ENCODE results near the gene GBF1. TPM values are rescaled to one million over a fixed set of nuclear protein-coding genes. Genes with fewer than 3 reads are reported as not detected.

The GBF1 gene
- total RNA-seq, 1 donor: 38.0 TPM

GRCh38 chr10:102375867-102376266 is 130.5 kb downstream of the GBF1 start:
- Histone ChIP-seq H3K27me3 (ENCODE audit: insufficient read depth, low read length) (no peaks in the 10 kb centered on the region), H3K79me2 (ENCODE audit: insufficient read depth, low read length) (no peaks in the 10 kb centered on the region), H3K4me2 (ENCODE audit: insufficient read depth, low read length) (no peak overlapping the region), H3K9me3 (ENCODE audit: low read depth, low read length) (no peaks in the 10 kb centered on the region), H3K27ac (ENCODE audit: low read depth, low read length) (no peak overlapping the region), H3K4me1 (ENCODE audit: insufficient read depth, low read length) (no peaks in the 10 kb centered on the region), H2AFZ (ENCODE audit: low read length) (no peak overlapping the region), H4K20me1 (ENCODE audit: insufficient read depth, low read length) (peaks cover 10% of the 10 kb centered on the region), H3K36me3 (ENCODE audit: insufficient read depth, low read length) (peaks cover 80% of the 10 kb centered on the region), H3K4me3 (ENCODE audit: insufficient read depth, low read length) (no peak overlapping the region)
- no peak for DNase-seq (ENCODE audit: insufficient read length, low spot score, missing footprints)
- no peak for TF ChIP-seq CTCF (IDR thresholded peaks at IDR 0.05; ENCODE audit: extremely low read depth, low read depth, low read length)

GRCh38 chr10:102376901-102377300 is 131.6 kb downstream of the GBF1 start:
- Histone ChIP-seq H3K4me2 (ENCODE audit: insufficient read depth, low read length) (no peak overlapping the region), H3K4me1 (ENCODE audit: insufficient read depth, low read length) (no peaks in the 10 kb centered on the region), H4K20me1 (ENCODE audit: insufficient read depth, low read length) (peaks cover 11% of the 10 kb centered on the region), H3K27me3 (ENCODE audit: insufficient read depth, low read length) (no peaks in the 10 kb centered on the region), H3K79me2 (ENCODE audit: insufficient read depth, low read length) (no peaks in the 10 kb centered on the region), H2AFZ (ENCODE audit: low read length) (no peak overlapping the region), H3K27ac (ENCODE audit: low read depth, low read length) (no peak overlapping the region), H3K4me3 (ENCODE audit: insufficient read depth, low read length) (no peak overlapping the region), H3K9me3 (ENCODE audit: low read depth, low read length) (no peaks in the 10 kb centered on the region), H3K36me3 (ENCODE audit: insufficient read depth, low read length) (peaks cover 83% of the 10 kb centered on the region)
- no peak for DNase-seq (ENCODE audit: insufficient read length, low spot score, missing footprints)
- TF ChIP-seq CTCF (IDR thresholded peaks at IDR 0.05; ENCODE audit: extremely low read depth, low read depth, low read length): no peak

GRCh38 chr10:102379383-102379782 is 134.1 kb downstream of the GBF1 start:
- H3K4me3 ChIP-seq (ENCODE audit: insufficient read depth, low read length): no peak overlapping the region
- H3K79me2 ChIP-seq (ENCODE audit: insufficient read depth, low read length): no peaks in the 10 kb centered on the region
- H3K4me1 ChIP-seq (ENCODE audit: insufficient read depth, low read length): no peaks in the 10 kb centered on the region
- H3K4me2 ChIP-seq (ENCODE audit: insufficient read depth, low read length): no peak overlapping the region
- no peaks in the 10 kb centered on the region for H3K9me3 ChIP-seq (ENCODE audit: low read depth, low read length)
- DNase-seq (ENCODE audit: insufficient read length, low spot score, missing footprints): peak; percentile 37
- TF ChIP-seq CTCF (IDR thresholded peaks at IDR 0.05; ENCODE audit: extremely low read depth, low read depth, low read length): no peak
- no peaks in the 10 kb centered on the region for H3K27me3 ChIP-seq (ENCODE audit: insufficient read depth, low read length)
- H4K20me1 ChIP-seq (ENCODE audit: insufficient read depth, low read length): peaks cover 11% of the 10 kb centered on the region
- H2AFZ ChIP-seq (ENCODE audit: low read length): no peak overlapping the region
- peaks cover 83% of the 10 kb centered on the region for H3K36me3 ChIP-seq (ENCODE audit: insufficient read depth, low read length)
- no peak overlapping the region for H3K27ac ChIP-seq (ENCODE audit: low read depth, low read length)

- Histone ChIP-seq H3K9me3 (ENCODE audit: low read depth, low read length) (no peaks in the 10 kb centered on the region), H3K4me2 (ENCODE audit: insufficient read depth, low read length) (no peak overlapping the region), H3K36me3 (ENCODE audit: insufficient read depth, low read length) (peaks cover 62% of the 10 kb centered on the region), H3K4me3 (ENCODE audit: insufficient read depth, low read length) (no peak overlapping the region), H3K27me3 (ENCODE audit: insufficient read depth, low read length) (no peaks in the 10 kb centered on the region), H3K4me1 (ENCODE audit: insufficient read depth, low read length) (no peaks in the 10 kb centered on the region), H3K27ac (ENCODE audit: low read depth, low read length) (no peak overlapping the region), H2AFZ (ENCODE audit: low read length) (no peak overlapping the region), H3K79me2 (ENCODE audit: insufficient read depth, low read length) (no peaks in the 10 kb centered on the region), H4K20me1 (ENCODE audit: insufficient read depth, low read length) (peaks cover 5% of the 10 kb centered on the region)
- peak; percentile 32 for DNase-seq (ENCODE audit: insufficient read length, low spot score, missing footprints)
- no peak for TF ChIP-seq CTCF (IDR thresholded peaks at IDR 0.05; ENCODE audit: extremely low read depth, low read depth, low read length)
Measured at GRCh38 chr10:102381983-102382382, 136.7 kb downstream of the GBF1 start.

All from osteoblast (primary cell).